KBM-7 (cell line): Measurements from ENCODE around the gene PTX3.

Experiments
- DNase-seq: peaks from one replicate; pipeline ENCODE4 v3.0.0-alpha.2; 2015
- in situ Hi-C: fragments of 300-500 bp; cut with MboI; formaldehyde crosslinking; loops from 2 replicates; pipeline ENCODE4 v1.14.3; 2020; ENCODE audit warnings: low sequenced_read_pairs, low pct_unique_long_range_greater_than_20kb, mixed read lengths

PTX3 gene

GRCh38 chr3:157465741-157466140 is 29.1 kb downstream of the PTX3 start:
- DNase-seq: no peak
- in situ Hi-C loops: no loop called here

GRCh38 chr3:157467200-157467599 is 30.6 kb downstream of the PTX3 start:
- no peak for DNase-seq
- in situ Hi-C loops: no loop called here

- in situ Hi-C loops: no loop called here
- DNase-seq: no peak
These were observed 33.1 kb downstream of the PTX3 start for GRCh38 chr3:157469561-157470294.

- in situ Hi-C loops: no loop called here
- no peak for DNase-seq
These were observed 34.4 kb downstream of the PTX3 start for GRCh38 chr3:157471064-157471463.

GRCh38 chr3:157472648-157473047 is 36.0 kb downstream of the PTX3 start:
- in situ Hi-C loops: no loop called here
- DNase-seq: no peak

GRCh38 chr3:157475921-157476414 is 39.3 kb downstream of the PTX3 start:
- no peak for DNase-seq
- in situ Hi-C loops: no loop called here

GRCh38 chr3:157477441-157477840 is 40.8 kb downstream of the PTX3 start:
- in situ Hi-C loops: no loop called here
- DNase-seq: no peak

GRCh38 chr3:157479464-157480243 is 43.0 kb downstream of the PTX3 start:
- no peak for DNase-seq
- in situ Hi-C loops: no loop called here

GRCh38 chr3:157487339-157487738 is 50.7 kb downstream of the PTX3 start:
- no peak for DNase-seq
- in situ Hi-C loops: no loop called here

GRCh38 chr3:157488144-157488543 is 51.5 kb downstream of the PTX3 start:
- no peak for DNase-seq
- in situ Hi-C loops: no loop called here

- DNase-seq: no peak
- in situ Hi-C loops: loop anchor here (10.0 kb wide), 1 partner anchor 286 kb away; no protein-coding TSS in a partner anchor
These were observed 54.5 kb downstream of the PTX3 start for GRCh38 chr3:157491136-157491535.
